Naive thymus-derived CD4-positive, alpha-beta T cell (primary cell): Measurements from ENCODE around the gene DNAJC22. TPM values are rescaled to one million over a fixed set of nuclear protein-coding genes. Genes with fewer than 3 reads are reported as not detected.

Experiments used
- ATAC-seq: fragments of 150-1000 bp; cut with Tn5 transposase; 2 replicates; pipeline ENCODE4 v1.10.0; 2021; ENCODE audit warnings: mild to moderate bottlenecking, moderate library complexity
- CTCF ChIA-PET: fragments of 350-600 bp; sonication (Branson Sonifier 250); formaldehyde crosslinking; loops from one replicate; lab custom pipeline; 2021; ENCODE audit warnings: antibody characterized with exemption; lab: Charles Lee
- POLR2A ChIA-PET: fragments of 350-600 bp; sonication (Branson Sonifier 250); formaldehyde crosslinking; loops from one replicate; lab custom pipeline; 2021; ENCODE audit warnings: antibody characterized with exemption, inconsistent platforms; lab: Charles Lee
- DNase-seq, 9 donors: peaks; one replicate each; pipeline versions ENCODE4 v3.0.0 to v3.0.0-alpha.2; 2020 to 2022; ENCODE audit warnings: mixed read lengths in 1 of 9
- H3K27ac ChIP-seq: one replicate; pipeline ENCODE4 v1.7.0; 2013; ENCODE audit warnings: mild to moderate bottlenecking, low read depth, low read length, moderate library complexity
- H3K27me3 ChIP-seq, 2 donors: one replicate each; pipeline ENCODE4 v1.7.0; 2013; ENCODE audit warnings: low read length in 2 of 2, mild to moderate bottlenecking in 2 of 2, moderate library complexity in 2 of 2; ENCODE audit not compliant: control insufficient read depth in 2 of 2, insufficient read depth in 2 of 2
- H3K36me3 ChIP-seq, 3 experiments: 1 replicate in 2 of 3; 2 replicates in 1 of 3; pipeline ENCODE4 v1.7.0; 2013; ENCODE audit warnings: low read length in 3 of 3, mild to moderate bottlenecking in 3 of 3, moderate library complexity in 1 of 3; ENCODE audit not compliant: insufficient read depth in 3 of 3, control insufficient read depth in 2 of 3
- H3K4me1 ChIP-seq, 2 donors: one replicate each; pipeline ENCODE4 v1.7.0; 2013; ENCODE audit warnings: low read length in 2 of 2, mild to moderate bottlenecking in 2 of 2, moderate library complexity in 1 of 2; ENCODE audit not compliant: control insufficient read depth in 2 of 2, insufficient read depth in 2 of 2
- H3K4me3 ChIP-seq: 2 replicates; pipeline ENCODE4 v1.7.0; 2013; ENCODE audit warnings: mild to moderate bottlenecking, low read length
- H3K9me3 ChIP-seq, 3 experiments: 1 replicate in 2 of 3; 2 replicates in 1 of 3; pipeline ENCODE4 v1.7.0; 2013; ENCODE audit warnings: low read length in 3 of 3; ENCODE audit not compliant: control insufficient read depth in 2 of 3
- H3K27ac Mint-ChIP-seq, 9 donors: one replicate each; pipeline ENCODE4 v1.8.0; 2020 to 2022; ENCODE audit warnings: mixed read lengths in 9 of 9, mild to moderate bottlenecking in 8 of 9, moderate library complexity in 5 of 9, inconsistent platforms in 2 of 9
- H3K27me3 Mint-ChIP-seq, 5 donors: one replicate each; pipeline ENCODE4 v1.8.0; 2021 to 2022; ENCODE audit warnings: mixed read lengths in 5 of 5, mild to moderate bottlenecking in 1 of 5
- H3K36me3 Mint-ChIP-seq, 5 donors: one replicate each; pipeline ENCODE4 v1.8.0; 2020 to 2022; ENCODE audit warnings: mixed read lengths in 5 of 5, mild to moderate bottlenecking in 3 of 5, inconsistent platforms in 1 of 5
- H3K4me1 Mint-ChIP-seq, 7 donors: one replicate each; pipeline ENCODE4 v1.8.0; 2020 to 2022; ENCODE audit warnings: mixed read lengths in 7 of 7, mild to moderate bottlenecking in 3 of 7, inconsistent platforms in 1 of 7
- H3K4me3 Mint-ChIP-seq, 10 donors: one replicate each; pipeline ENCODE4 v1.8.0; 2020 to 2022; ENCODE audit warnings: mild to moderate bottlenecking in 10 of 10, mixed read lengths in 10 of 10, moderate library complexity in 6 of 10, inconsistent platforms in 2 of 10
- H3K9me3 Mint-ChIP-seq, 11 donors: one replicate each; pipeline ENCODE4 v1.8.0; 2020 to 2022; ENCODE audit warnings: mixed read lengths in 11 of 11, mild to moderate bottlenecking in 4 of 11, inconsistent platforms in 1 of 11, moderate library complexity in 1 of 11
- intact Hi-C, 2 donors: fragments of 100-400 bp; cut with micrococcal nuclease; formaldehyde crosslinking; loops; one replicate each; pipeline ENCODE4 v1.15.1; 2023
- polyA plus RNA-seq, 2 donors: library from polyadenylated mRNA; unstranded; fragments of 300-500 nt; fragmentation: Illumina TruSeq; gene quantifications; one replicate each; pipeline ENCODE4 v1.2.3, GENCODE V29; 2021
- total RNA-seq, 6 experiments: library from RNA in 5 of 6; stranded (reverse) in 5 of 6; gene quantifications; 1 replicate in 5 of 6; 2 replicates in 1 of 6; pipeline ENCODE4 v1.2.3 and lab custom pipeline; 2021 to 2026

The DNAJC22 gene
- total and polyA plus RNA-seq, 7 experiments from 2014 or later: not detected

DNA sequence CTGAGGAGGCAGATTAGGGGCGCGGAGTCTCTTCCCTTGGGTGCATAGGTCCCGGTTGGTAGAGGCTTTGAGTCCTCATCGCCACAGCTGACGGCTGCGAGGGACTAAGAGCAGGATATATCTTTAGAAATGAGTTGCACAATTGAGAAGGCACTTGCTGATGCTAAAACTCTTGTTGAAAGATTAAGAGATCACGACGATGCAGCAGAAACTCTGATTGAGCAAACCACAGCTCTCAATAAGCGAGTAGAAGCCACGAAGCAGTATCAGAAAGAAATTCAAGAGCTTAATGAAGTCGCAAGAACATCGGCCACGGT is 42.7 kb downstream of the DNAJC22 start:
- peak overlapping the region in 9 of 10 donors; percentile 12 to 74 (median 63) for H3K4me3 Mint-ChIP-seq
- peaks cover 0 to 10% (median 0%) of the 10 kb centered on the region in 5 donors for H3K36me3 Mint-ChIP-seq
- H3K9me3 Mint-ChIP-seq: no peaks in the 10 kb centered on the region
- no peaks in the 10 kb centered on the region for H3K9me3 ChIP-seq
- no peak overlapping the region for H3K4me3 ChIP-seq
- ChIA-PET CTCF (interaction anchor here (1.0 kb wide), 1 partner anchor 31 kb away, joined by 3 read pairs; no protein-coding TSS in a partner anchor), POLR2A (interaction anchor here (1.8 kb wide), 1 partner anchor 22 kb away, joined by 8 read pairs; the partner anchor contains the start of gene SPATS2)
- no peak overlapping the region for H3K27ac ChIP-seq
- intact Hi-C loops: loop anchor here in 1 of 2 donors (1.0 kb wide), 2 partner anchors 22 to 31 kb away; partner anchors contain the start of gene SPATS2
- DNase-seq (no peak), ATAC-seq (no peak)
- no peaks in the 10 kb centered on the region for H3K36me3 ChIP-seq
- peaks cover 0 to 11% (median 4%) of the 10 kb centered on the region in 7 donors for H3K4me1 Mint-ChIP-seq
- H3K27ac Mint-ChIP-seq: peak overlapping the region in 1 of 9 donors; percentile 36
- no peaks in the 10 kb centered on the region for H3K27me3 Mint-ChIP-seq
- H3K27me3 ChIP-seq: no peaks in the 10 kb centered on the region
- H3K4me1 ChIP-seq: no peaks in the 10 kb centered on the region

DNA sequence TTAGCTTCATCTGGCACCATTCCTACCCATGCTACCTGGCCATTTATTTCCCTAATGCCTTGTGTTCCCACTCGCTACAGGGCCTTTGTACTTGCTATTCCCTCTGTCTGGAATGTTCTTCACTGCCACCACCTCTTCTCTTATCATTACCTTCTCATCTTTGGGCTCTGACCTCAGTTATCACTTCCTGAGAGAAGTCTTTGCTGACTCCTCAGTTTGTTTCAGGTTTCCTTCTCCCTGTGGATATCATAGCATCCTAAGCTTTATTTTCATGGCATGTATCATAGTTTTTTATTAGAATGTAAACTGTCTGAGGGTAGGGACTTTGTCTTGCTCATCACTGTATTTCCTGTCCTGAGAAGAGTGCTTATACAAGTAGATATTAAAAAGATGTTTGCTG is 50.3 kb downstream of the DNAJC22 start:
- CTCF ChIA-PET: interaction anchor here (1.7 kb wide), 1 partner anchor 38 kb away, joined by 7 read pairs; no protein-coding TSS in a partner anchor
- ATAC-seq: no peak
- intact Hi-C loops: no loop called here

DNA sequence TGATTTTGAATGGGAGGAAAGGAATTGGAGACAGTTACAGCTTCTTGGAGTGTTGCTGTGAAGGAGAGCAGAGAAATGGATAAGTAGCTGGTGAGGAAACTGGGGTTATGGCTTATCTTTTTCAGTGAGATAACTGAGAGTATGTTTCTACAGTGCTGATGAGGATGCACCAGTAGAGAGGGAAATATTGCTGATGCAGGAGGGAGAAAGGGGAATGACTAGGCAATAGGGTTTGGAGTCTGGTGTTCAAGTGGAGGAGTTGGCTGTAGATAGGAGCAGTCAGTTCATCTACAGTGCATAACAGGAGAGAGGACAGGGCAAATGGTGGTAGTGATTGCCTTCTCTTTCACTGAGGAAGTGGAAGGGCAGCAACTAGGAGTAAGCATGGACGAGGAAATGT is 53.6 kb downstream of the DNAJC22 start:
- no peaks in the 10 kb centered on the region for H3K27me3 Mint-ChIP-seq
- H3K27ac Mint-ChIP-seq: peak overlapping the region in 1 of 9 donors; percentile 5
- ChIA-PET CTCF (interaction anchor here (0.6 to 1.0 kb wide), 2 partner anchors 13 to 49 kb away, joined by 3 to 4 read pairs; no protein-coding TSS in a partner anchor), POLR2A (no interaction called here)
- DNase-seq: no peak
- peaks cover 0 to 7% (median 0%) of the 10 kb centered on the region in 5 donors for H3K36me3 Mint-ChIP-seq
- Histone ChIP-seq H3K27ac (no peak overlapping the region), H3K4me1 (peaks cover 0 to 4% of the 10 kb centered on the region in 2 donors), H3K36me3 (no peaks in the 10 kb centered on the region), H3K4me3 (no peak overlapping the region), H3K9me3 (no peaks in the 10 kb centered on the region), H3K27me3 (no peaks in the 10 kb centered on the region)
- peaks cover 10 to 21% (median 18%) of the 10 kb centered on the region in 7 donors for H3K4me1 Mint-ChIP-seq
- intact Hi-C loops: no loop called here
- H3K4me3 Mint-ChIP-seq: no peak overlapping the region
- no peaks in the 10 kb centered on the region for H3K9me3 Mint-ChIP-seq
- ATAC-seq: no peak

More for the DNA sequence above, 50.3 kb downstream of the DNAJC22 start:
- H3K27ac ChIP-seq: no peak overlapping the region
- DNase-seq: no peak
- Mint-ChIP-seq H3K27me3 (no peaks in the 10 kb centered on the region), H3K9me3 (no peaks in the 10 kb centered on the region), H3K4me1 (peaks cover 0 to 2% (median 0%) of the 10 kb centered on the region in 7 donors), H3K4me3 (no peak overlapping the region), H3K36me3 (peaks cover 0 to 7% (median 0%) of the 10 kb centered on the region in 5 donors), H3K27ac (peak overlapping the region in 1 of 9 donors; percentile 56)
- H3K4me3 ChIP-seq: no peak overlapping the region
- POLR2A ChIA-PET: interaction anchor here (0.7 kb wide), 1 partner anchor 26 kb away, joined by 3 read pairs; no protein-coding TSS in a partner anchor
- H3K4me1 ChIP-seq: no peaks in the 10 kb centered on the region
- no peaks in the 10 kb centered on the region for H3K9me3 ChIP-seq
- no peaks in the 10 kb centered on the region for H3K36me3 ChIP-seq
- H3K27me3 ChIP-seq: no peaks in the 10 kb centered on the region

Other genes starting within 250 kb of the DNAJC22 start
- 100 to 1,000 TPM in 4 of 5 experiments, 10 to 100 TPM in 1; 67.4 to 328 (median 263) TPM for gene LMBR1L, start 236.0 kb upstream of the DNAJC22 start, total RNA-seq
- gene LMBR1L, start 236.0 kb upstream of the DNAJC22 start, polyA plus RNA-seq: 10 to 100 TPM; 40.7 to 58.6 TPM
- 1,000 to 10,000 TPM in 1 of 5 experiments, 100 to 1,000 TPM in 4; 124 to 1,463 (median 279) TPM for gene TUBA1B, start 215.5 kb upstream of the DNAJC22 start, total RNA-seq
- gene TUBA1B, start 215.5 kb upstream of the DNAJC22 start, polyA plus RNA-seq: 100 to 1,000 TPM; 473 to 648 TPM
- 100 to 1,000 TPM in 2 of 5 experiments, 10 to 100 TPM in 3; 61.8 to 492 (median 98.8) TPM for gene TUBA1A, start 157.8 kb upstream of the DNAJC22 start, total RNA-seq
- gene TUBA1A, start 157.8 kb upstream of the DNAJC22 start, polyA plus RNA-seq: 100 to 1,000 TPM; 176 to 178 TPM
- gene TUBA1C, start 81.8 kb upstream of the DNAJC22 start, total RNA-seq: 100 to 1,000 TPM in 1 of 5 experiments, 10 to 100 TPM in 4; 17.9 to 195 (median 24.1) TPM
- gene TUBA1C, start 81.8 kb upstream of the DNAJC22 start, polyA plus RNA-seq: 10 to 100 TPM; 21.5 to 23.1 TPM
- gene PRPH, start 51.7 kb upstream of the DNAJC22 start, total RNA-seq: not detected
- gene PRPH, start 51.7 kb upstream of the DNAJC22 start, polyA plus RNA-seq: not detected
- gene TROAP, start 23.6 kb upstream of the DNAJC22 start, total RNA-seq: 10 to 100 TPM in 1 of 5 experiments, 1 to 10 TPM in 2, under 1 TPM in 1, not detected in 1; 0.83 to 58.2 (median 1.3) TPM
- under 1 TPM in 1 of 2 donors, not detected in 1; 0.21 TPM for gene TROAP, start 23.6 kb upstream of the DNAJC22 start, polyA plus RNA-seq
- gene C1QL4, start 9.7 kb upstream of the DNAJC22 start, total RNA-seq: not detected
- gene C1QL4, start 9.7 kb upstream of the DNAJC22 start, polyA plus RNA-seq: not detected
- 1 to 10 TPM; 7.4 to 9.8 (median 8.9) TPM for gene SPATS2, start 20.6 kb downstream of the DNAJC22 start, total RNA-seq
- gene SPATS2, start 20.6 kb downstream of the DNAJC22 start, polyA plus RNA-seq: 1 to 10 TPM; 3.0 to 7.8 TPM
- 1 to 10 TPM in 4 of 5 experiments, under 1 TPM in 1; 0.99 to 5.3 (median 3.8) TPM for gene KCNH3, start 192.1 kb downstream of the DNAJC22 start, total RNA-seq
- gene KCNH3, start 192.1 kb downstream of the DNAJC22 start, polyA plus RNA-seq: 1 to 10 TPM; 1.9 to 3.8 TPM
- gene MCRS1, start 221.3 kb downstream of the DNAJC22 start, total RNA-seq: 10 to 100 TPM; 70.0 to 85.2 (median 71.4) TPM
- gene MCRS1, start 221.3 kb downstream of the DNAJC22 start, polyA plus RNA-seq: 10 to 100 TPM; 55.5 to 61.6 TPM